ENCODE measurements around the gene HNRNPC.

HNRNPC gene

DNA sequence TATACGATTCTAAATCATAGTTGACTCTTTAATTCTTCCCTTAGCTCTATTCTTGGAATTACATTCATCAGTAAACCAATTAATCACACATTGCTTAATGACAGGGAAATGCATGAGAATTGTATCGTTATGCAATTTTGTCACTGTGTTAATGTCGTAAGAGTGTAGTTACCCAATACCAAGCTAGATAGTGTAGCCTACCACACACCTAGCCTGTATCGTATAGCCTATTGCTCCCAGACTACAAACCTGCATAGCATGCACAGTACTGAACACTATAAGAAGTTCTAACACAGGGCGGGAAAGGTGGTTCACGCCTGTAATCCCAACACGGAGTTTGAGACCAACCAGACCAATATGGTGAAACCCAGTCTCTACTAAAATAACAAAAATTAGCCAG, 24.7 kb downstream of the HNRNPC start:
- no peak for DNase-seq (ENCODE audit: extremely low read depth, low read depth)
- H3K4me3 ChIP-seq (replicated peaks; ENCODE audit: low read depth, low read length), result no peak overlapping the region
- TF ChIP-seq, protein P1, sequence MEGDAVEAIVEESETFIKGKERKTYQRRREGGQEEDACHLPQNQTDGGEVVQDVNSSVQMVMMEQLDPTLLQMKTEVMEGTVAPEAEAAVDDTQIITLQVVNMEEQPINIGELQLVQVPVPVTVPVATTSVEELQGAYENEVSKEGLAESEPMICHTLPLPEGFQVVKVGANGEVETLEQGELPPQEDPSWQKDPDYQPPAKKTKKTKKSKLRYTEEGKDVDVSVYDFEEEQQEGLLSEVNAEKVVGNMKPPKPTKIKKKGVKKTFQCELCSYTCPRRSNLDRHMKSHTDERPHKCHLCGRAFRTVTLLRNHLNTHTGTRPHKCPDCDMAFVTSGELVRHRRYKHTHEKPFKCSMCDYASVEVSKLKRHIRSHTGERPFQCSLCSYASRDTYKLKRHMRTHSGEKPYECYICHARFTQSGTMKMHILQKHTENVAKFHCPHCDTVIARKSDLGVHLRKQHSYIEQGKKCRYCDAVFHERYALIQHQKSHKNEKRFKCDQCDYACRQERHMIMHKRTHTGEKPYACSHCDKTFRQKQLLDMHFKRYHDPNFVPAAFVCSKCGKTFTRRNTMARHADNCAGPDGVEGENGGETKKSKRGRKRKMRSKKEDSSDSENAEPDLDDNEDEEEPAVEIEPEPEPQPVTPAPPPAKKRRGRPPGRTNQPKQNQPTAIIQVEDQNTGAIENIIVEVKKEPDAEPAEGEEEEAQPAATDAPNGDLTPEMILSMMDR (IDR thresholded peaks at IDR 0.05; ENCODE audit: low read depth, low read length, missing control alignments), result no peak

DNA sequence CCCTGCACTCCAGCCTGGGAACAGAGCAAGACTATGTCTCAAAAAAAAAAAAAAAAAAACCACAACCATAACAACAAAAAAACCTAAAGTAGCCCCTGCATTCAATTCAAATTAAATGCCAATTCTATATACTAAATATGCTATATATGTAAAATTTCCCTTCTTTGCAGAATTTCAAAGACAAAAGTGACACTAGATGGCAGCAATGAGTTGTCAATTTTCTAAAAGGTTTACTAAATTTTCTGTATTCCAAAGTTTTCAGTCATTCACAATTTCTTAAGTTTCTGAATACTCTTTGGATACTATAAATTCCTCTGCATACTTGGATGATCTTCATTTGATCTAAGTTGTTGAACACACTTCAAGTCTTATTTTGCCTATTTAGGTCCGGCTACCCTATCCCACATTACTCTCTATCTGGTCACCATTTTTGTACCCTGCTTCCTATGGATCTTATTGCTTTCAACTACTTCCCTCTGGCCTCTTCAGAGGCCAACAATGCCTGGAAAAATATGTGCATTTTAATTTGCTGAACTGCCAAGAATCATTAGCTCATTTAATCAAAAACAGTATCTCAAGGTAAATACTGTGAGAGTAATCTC, 27.9 kb downstream of the HNRNPC start:
- TF ChIP-seq, protein P1 (IDR thresholded peaks at IDR 0.05; ENCODE audit: low read depth, low read length, missing control alignments), result no peak
- H3K4me3 ChIP-seq (replicated peaks; ENCODE audit: low read depth, low read length), result no peak overlapping the region
- DNase-seq (ENCODE audit: extremely low read depth, low read depth), result no peak

DNA sequence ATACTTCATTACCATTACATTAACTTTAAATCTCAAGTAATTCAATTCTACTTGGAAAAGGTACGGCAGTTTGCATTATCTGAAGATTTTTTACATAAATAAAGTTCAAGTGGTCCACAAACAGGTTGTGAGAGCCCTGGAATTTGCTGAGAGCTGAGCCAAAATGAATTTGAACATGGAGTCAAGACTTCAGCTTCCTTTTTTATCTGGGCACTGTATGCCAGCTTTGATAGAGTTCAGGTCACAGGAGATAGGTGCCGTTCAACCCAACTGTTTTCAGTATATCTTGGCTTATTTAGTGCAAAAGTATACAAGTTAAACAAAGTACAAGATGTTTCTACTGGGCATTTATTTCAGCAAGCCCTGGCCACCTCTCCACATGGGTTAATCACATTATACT, 28.8 kb downstream of the HNRNPC start:
- no peak overlapping the region for H3K4me3 ChIP-seq (replicated peaks; ENCODE audit: low read depth, low read length)
- TF ChIP-seq, protein P1 (IDR thresholded peaks at IDR 0.05; ENCODE audit: low read depth, low read length, missing control alignments), result no peak

DNA sequence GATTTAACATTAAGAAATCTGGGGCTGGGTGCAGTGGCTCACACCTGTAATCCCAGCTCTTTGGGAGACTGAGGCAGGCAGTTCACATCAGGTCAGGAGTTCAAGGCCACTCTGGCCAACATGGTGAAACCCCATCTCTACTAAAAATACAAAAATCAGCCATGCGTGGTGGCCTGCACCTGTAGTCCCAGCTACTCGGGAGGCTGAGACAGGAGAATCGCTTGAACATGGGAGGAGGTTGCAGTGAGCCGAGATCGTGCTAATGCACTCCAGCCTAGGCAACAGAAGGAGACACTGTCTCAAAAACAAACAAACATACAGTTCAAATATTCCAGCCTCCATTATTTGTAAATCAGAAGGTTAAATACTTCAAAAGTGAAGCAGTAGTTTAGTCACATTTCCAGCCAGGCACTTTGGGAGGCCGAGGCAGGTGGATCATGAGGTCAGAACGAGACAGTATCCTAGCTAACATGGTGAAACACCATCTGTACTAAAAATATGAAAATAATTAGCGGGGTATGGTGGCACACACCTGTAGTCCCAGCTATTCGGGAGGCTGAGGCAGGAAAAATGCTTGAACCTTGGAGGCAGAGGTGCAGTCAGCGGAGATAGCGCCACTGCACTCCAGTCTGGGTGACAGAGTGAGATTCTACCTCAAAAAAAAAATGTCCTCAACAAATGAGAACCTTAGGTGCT, 30.3 kb downstream of the HNRNPC start:
- H3K4me3 ChIP-seq (replicated peaks; ENCODE audit: low read depth, low read length), result no peak overlapping the region
- TF ChIP-seq, protein P1 (IDR thresholded peaks at IDR 0.05; ENCODE audit: low read depth, low read length, missing control alignments), result no peak
- no peak for DNase-seq (ENCODE audit: extremely low read depth, low read depth)

More for the DNA sequence above, 28.8 kb downstream of the HNRNPC start:
- no peak for DNase-seq (ENCODE audit: extremely low read depth, low read depth)

DNA sequence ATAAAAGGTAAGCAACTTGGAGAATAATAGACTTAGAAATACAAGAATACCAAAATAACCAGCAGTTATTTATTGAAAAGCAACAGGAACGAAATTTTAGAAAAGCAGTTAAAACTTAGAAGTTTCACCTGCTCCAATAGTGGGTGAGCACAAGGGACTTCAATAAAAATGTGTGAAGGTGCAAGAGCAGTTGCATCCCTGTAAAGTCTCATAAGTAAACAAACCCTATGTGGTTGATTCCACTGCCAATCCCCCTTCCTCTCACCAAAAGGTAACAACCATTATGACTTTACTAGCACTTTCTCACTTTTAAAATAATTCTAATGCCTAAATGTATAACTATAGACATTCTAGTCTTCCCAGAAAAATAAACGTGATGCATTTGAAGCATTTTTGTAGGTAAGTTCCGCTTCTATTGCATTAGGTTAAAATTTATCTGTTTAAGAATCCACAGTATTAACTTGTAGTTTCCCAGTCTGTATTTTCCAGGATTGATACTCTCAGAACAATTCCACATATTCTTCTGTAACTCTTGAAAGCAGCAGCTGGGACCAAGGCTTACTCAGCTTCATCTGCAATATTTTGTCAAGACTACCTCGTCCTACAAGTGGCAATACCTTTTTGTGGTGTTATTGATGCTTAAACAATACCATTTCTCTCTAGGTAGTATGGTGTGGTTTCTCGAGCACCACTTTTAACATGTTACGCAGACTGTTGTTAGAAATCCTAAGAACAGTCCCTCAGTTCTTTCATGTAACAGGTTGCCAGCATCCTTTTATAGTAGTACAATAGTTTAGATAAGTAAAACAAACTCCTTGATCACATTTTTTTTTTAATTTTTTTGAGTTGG, 32.1 kb downstream of the HNRNPC start:
- TF ChIP-seq, protein P1 (IDR thresholded peaks at IDR 0.05; ENCODE audit: low read depth, low read length, missing control alignments), result no peak
- no peak overlapping the region for H3K4me3 ChIP-seq (replicated peaks; ENCODE audit: low read depth, low read length)
- DNase-seq (ENCODE audit: extremely low read depth, low read depth), result no peak

DNA sequence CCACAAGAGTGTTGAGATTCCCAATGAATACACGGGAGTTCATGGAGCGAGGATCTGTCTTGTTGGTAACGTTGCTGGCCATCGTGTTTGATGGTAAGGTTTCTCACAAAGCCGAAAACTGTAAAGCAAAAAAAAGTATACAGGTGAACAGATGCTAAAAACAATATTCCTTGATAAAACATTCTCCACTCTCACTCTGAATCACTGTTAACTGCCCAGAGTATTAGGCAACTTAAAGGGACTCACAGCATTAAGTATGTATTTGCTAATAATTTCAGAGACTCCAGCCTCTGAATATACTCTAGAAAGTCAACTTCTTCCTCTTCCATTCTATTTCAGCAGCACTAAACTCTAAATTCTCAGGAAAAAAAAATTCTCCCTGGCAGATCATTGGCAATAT, 35.1 kb downstream of the HNRNPC start:
- no peak for DNase-seq (ENCODE audit: extremely low read depth, low read depth)
- no peak overlapping the region for H3K4me3 ChIP-seq (replicated peaks; ENCODE audit: low read depth, low read length)
- TF ChIP-seq, protein P1 (IDR thresholded peaks at IDR 0.05; ENCODE audit: low read depth, low read length, missing control alignments), result no peak
